Natural killer cell treated with Interleukin-12 subunit alpha and Interleukin-12 subunit beta and Interleukin-15 and Interleukin-18, amount 100 ng/mL, for 72 hours (primary cell): ENCODE measurements around the gene PSAPL1. TPM values are rescaled to one million over a fixed set of nuclear protein-coding genes. Genes with fewer than 3 reads are reported as not detected.
A peak's percentile ranks its signal among the peaks of the same experiment; 100 is the strongest.

ENCODE experiments used
- ATAC-seq, 2 donors: fragments of 150-1000 bp; cut with Tn5 transposase in 1 of 2; sonication (Bioruptor Pico), chemical (Tn5 transposase) in 1 of 2; 2 replicates each; pipeline ENCODE4 v1.10.0; 2021
- DNase-seq: peaks from one replicate; pipeline ENCODE4 v3.0.0; 2022; ENCODE audit warnings: low spot score
- H3K27ac Mint-ChIP-seq, 2 donors: 1 replicate in 1 of 2; 2 replicates in 1 of 2; pipeline ENCODE4 v1.8.0; 2022; ENCODE audit warnings: mixed read lengths in 2 of 2, mild to moderate bottlenecking in 1 of 2, moderate library complexity in 1 of 2
- H3K27me3 Mint-ChIP-seq, 2 donors: 1 replicate in 1 of 2; 2 replicates in 1 of 2; pipeline ENCODE4 v1.8.0; 2022; ENCODE audit warnings: mixed read lengths in 2 of 2
- H3K36me3 Mint-ChIP-seq: one replicate; pipeline ENCODE4 v1.8.0; 2022; ENCODE audit warnings: mixed read lengths
- H3K4me1 Mint-ChIP-seq, 2 donors: 1 replicate in 1 of 2; 2 replicates in 1 of 2; pipeline ENCODE4 v1.8.0; 2022; ENCODE audit warnings: low read depth in 2 of 2, mixed read lengths in 2 of 2, mild to moderate bottlenecking in 1 of 2
- H3K4me3 Mint-ChIP-seq: one replicate; pipeline ENCODE4 v1.8.0; 2022; ENCODE audit warnings: mixed read lengths
- H3K9me3 Mint-ChIP-seq: 2 replicates; pipeline ENCODE4 v1.8.0; 2022; ENCODE audit warnings: mixed read lengths
- total RNA-seq, 2 donors: library from RNA; stranded (reverse); gene quantifications; one replicate each; pipeline ENCODE4 v1.2.3, GENCODE V29; 2022

The PSAPL1 gene
- total RNA-seq, 2 donors from 2014 or later = not detected

DNA sequence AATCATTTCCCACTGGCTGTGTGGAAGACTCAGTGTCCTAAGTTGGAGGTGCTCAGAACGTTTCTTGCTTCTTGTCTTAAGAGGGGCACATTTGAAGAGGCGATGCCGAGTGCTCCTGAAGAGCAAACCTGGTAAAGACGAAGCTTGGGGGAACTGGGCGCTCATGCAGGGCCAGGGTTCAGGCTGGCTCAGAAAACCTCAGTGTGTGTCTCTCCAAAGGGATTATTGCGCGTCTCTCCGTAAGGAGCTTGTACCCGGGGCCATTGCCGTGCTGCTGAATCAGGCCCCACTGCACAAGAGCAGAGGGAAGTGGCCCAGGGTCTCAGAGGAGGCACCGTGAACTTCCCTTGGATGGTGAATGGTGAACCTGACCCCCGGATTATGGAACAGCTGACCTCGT lies 44.4 kb downstream of the PSAPL1 start:
- DNase-seq = peak; percentile 37
- no peak for ATAC-seq
- Mint-ChIP-seq H3K36me3 (no peaks in the 10 kb centered on the region), H3K9me3 (peaks cover 12% of the 10 kb centered on the region), H3K4me1 (no peaks in the 10 kb centered on the region), H3K27me3 (peaks cover 13 to 14% of the 10 kb centered on the region in 2 donors), H3K4me3 (no peak overlapping the region), H3K27ac (no peak overlapping the region)

GRCh38 chr4:7389719-7390118 lies 45.0 kb downstream of the PSAPL1 start:
- peak; percentile 38 for DNase-seq
- no peaks in the 10 kb centered on the region for H3K4me1 Mint-ChIP-seq
- no peak for ATAC-seq

DNA sequence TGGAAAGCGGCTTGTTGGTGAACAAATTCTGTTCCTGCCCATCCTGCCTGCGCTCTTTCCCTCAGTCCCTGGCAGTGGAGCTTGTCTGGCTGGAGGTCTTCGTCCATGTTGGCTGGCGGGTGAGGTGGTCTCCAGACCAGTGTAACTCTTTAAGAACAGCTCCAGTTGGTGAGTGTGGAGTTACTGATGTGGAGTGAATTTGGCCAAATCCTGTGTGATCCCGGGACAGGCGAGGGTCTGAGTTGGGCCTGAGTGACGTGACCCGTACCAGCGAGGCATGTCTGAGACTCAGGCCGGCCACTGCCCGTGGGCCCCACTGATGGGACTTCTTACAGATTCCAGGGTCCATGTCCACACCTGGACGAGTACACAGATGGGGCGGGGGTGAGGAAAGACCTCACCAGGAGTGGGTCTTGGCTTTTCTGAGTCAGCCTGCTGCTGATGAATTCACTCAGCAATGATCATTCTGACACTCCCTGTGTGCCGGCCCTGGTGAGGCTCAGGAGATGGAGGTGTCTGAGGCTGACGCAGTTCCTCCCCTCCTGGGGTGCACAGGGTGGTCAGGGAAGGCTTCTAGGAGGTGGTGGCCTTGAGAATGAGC lies 45.5 kb downstream of the PSAPL1 start:
- Mint-ChIP-seq H3K4me1 (no peaks in the 10 kb centered on the region), H3K9me3 (peaks cover 12% of the 10 kb centered on the region), H3K27ac (no peak overlapping the region), H3K36me3 (no peaks in the 10 kb centered on the region), H3K27me3 (peaks cover 13 to 14% of the 10 kb centered on the region in 2 donors), H3K4me3 (no peak overlapping the region)
- DNase-seq (peak; percentile 26), ATAC-seq (no peak)

More at GRCh38 chr4:7389719-7390118, 45.0 kb downstream of the PSAPL1 start:
- Mint-ChIP-seq H3K27ac (no peak overlapping the region), H3K9me3 (peaks cover 12% of the 10 kb centered on the region), H3K4me3 (no peak overlapping the region), H3K27me3 (peaks cover 13 to 14% of the 10 kb centered on the region in 2 donors), H3K36me3 (no peaks in the 10 kb centered on the region)

- DNase-seq (peak; percentile 23), ATAC-seq (no peak)
- peaks cover 11 to 13% of the 10 kb centered on the region in 2 donors for H3K27me3 Mint-ChIP-seq
- H3K36me3 Mint-ChIP-seq = no peaks in the 10 kb centered on the region
- no peak overlapping the region for H3K27ac Mint-ChIP-seq
- no peaks in the 10 kb centered on the region for H3K4me1 Mint-ChIP-seq
- H3K4me3 Mint-ChIP-seq = no peak overlapping the region
- peaks cover 12% of the 10 kb centered on the region for H3K9me3 Mint-ChIP-seq
These were observed 46.1 kb downstream of the PSAPL1 start for GRCh38 chr4:7388627-7389026.

GRCh38 chr4:7387925-7388324 lies 46.8 kb downstream of the PSAPL1 start:
- no peaks in the 10 kb centered on the region for H3K36me3 Mint-ChIP-seq
- no peak for ATAC-seq
- peaks cover 5 to 11% of the 10 kb centered on the region in 2 donors for H3K27me3 Mint-ChIP-seq
- H3K9me3 Mint-ChIP-seq = peaks cover 12% of the 10 kb centered on the region
- no peaks in the 10 kb centered on the region for H3K4me1 Mint-ChIP-seq
- H3K27ac Mint-ChIP-seq = no peak overlapping the region
- peak; percentile 5 for DNase-seq
- H3K4me3 Mint-ChIP-seq = no peak overlapping the region

DNA sequence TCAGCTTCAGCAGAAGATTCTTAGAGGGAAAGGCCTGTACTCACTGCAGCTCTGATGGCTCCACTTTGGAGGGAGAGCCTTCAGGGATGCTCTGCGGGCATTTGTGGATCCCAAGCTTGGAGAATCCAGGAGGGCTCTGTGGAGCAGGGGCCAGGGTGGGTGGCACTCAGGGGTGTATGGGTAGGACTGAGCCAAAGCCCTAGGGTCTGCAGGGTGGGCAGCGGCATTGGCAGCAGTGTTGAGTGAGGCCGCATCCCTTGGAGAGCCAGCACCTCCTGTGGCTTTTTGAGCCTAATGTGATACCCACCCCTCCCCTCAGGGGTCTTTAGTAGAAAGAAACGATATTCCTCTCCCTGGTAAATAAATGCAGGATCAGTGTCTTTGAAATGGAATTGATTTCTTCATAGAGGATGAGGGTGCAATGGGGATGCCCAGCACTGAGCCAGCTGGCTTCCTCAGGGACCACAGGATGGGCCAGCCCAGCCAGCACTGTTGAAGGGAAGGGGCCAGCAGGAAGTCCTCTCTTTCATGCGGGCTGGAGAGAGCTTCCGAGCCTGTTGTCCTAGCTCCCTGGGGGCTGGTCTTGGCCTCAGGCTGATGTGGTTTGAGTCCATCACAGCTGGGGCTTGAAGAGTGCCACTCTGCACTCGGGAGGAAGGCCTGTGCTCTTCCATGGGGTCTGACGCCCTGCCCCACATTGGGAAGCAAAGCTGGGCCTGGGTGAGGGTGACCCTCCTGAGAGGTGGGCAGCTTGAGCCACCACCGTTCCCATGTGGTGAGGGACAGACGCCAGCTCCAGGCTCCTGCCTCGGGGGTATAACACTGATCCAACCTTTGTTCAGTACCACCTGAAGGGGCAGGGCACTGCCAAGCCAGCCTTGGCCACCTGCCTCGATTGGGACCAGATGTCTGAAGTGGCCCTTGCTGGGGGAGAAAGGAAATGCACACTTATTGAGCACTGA lies 49.5 kb downstream of the PSAPL1 start:
- peak; percentile 60 for DNase-seq
- peaks cover 12% of the 10 kb centered on the region for H3K9me3 Mint-ChIP-seq

DNA sequence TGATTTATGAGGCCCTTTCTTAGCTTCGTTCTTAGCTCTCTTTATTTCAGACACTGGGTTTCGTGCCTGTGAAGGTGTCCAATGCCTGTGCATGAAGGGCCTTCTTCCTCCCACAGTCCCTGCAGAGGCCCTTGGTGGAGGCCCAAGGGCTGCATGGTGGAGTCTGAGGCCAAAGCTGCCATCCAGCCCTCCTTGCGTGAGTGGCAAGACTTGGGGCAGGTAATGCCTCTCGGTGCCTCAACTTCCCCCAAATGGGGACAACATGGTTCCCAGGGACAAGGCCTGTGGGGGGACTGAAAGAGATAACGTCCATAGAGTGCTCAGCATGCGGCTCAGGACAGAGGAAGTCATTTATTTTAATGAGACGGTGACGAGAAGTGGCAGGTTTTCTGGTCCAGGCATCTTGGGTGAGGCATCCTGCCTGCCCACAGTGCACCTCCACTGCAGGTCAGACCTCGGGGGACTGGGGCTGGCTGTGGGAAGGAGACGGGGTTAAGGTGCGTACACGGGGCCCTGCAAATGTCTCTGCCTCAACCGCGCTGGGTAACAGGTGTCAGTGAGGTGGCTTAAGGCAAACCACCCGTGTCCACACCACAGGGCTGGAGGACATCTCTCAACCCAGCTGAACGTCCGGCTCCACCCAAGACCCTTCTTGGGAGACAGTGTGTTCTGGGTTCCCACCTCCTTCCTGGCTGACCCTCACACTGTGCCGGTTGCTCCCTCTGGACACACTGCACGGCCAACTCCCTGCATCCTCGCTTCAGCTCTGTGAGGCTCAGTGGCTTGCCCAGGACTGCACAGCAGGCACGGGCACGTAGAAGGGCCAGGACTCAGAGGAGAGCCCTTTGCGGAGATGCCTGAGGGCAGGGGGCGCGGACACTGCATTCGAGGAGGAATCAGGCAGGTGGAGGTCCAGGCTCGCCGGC lies 50.5 kb downstream of the PSAPL1 start:
- ATAC-seq (peak in 1 of 2 donors; percentile 28), DNase-seq (peak; percentile 29)
- no peak overlapping the region for H3K27ac Mint-ChIP-seq
- H3K27me3 Mint-ChIP-seq = peaks cover 0 to 3% of the 10 kb centered on the region in 2 donors
- no peaks in the 10 kb centered on the region for H3K36me3 Mint-ChIP-seq
- peaks cover 12% of the 10 kb centered on the region for H3K9me3 Mint-ChIP-seq
- no peaks in the 10 kb centered on the region for H3K4me1 Mint-ChIP-seq
- no peak overlapping the region for H3K4me3 Mint-ChIP-seq

More for the DNA sequence above, 49.5 kb downstream of the PSAPL1 start:
- no peaks in the 10 kb centered on the region for H3K4me1 Mint-ChIP-seq
- H3K36me3 Mint-ChIP-seq = no peaks in the 10 kb centered on the region
- peaks cover 2 to 5% of the 10 kb centered on the region in 2 donors for H3K27me3 Mint-ChIP-seq
- peak in 1 of 2 donors; percentile 25 for ATAC-seq
- no peak overlapping the region for H3K27ac Mint-ChIP-seq
- no peak overlapping the region for H3K4me3 Mint-ChIP-seq

GRCh38 chr4:7383266-7383665 lies 51.5 kb downstream of the PSAPL1 start:
- DNase-seq = no peak
- no peak for ATAC-seq
- Mint-ChIP-seq H3K27me3 (peaks cover 0 to 3% of the 10 kb centered on the region in 2 donors), H3K9me3 (peaks cover 12% of the 10 kb centered on the region), H3K36me3 (no peaks in the 10 kb centered on the region), H3K4me3 (no peak overlapping the region), H3K27ac (no peak overlapping the region), H3K4me1 (no peaks in the 10 kb centered on the region)

DNA sequence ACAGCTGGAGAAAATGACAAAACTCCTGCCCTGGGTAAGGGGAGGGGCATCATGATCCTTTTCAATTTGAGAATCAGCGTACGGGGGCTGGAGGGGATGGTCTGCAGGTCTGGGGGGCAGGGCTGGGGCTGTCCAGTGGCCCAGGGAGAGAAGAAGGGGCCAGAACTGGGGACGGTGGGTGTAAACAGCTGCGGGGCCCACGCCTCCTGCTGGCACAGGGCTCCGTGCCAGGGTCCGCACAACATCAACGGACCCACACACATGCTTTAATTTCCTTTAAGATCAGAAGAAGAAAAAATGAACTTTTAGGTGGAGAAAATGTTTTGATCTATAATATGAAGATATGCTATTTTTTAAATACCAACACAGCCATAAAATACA lies 52.1 kb downstream of the PSAPL1 start:
- Mint-ChIP-seq H3K4me1 (peaks cover under 1 to 3% of the 10 kb centered on the region in 2 donors), H3K27ac (no peak overlapping the region), H3K9me3 (peaks cover 9% of the 10 kb centered on the region), H3K36me3 (no peaks in the 10 kb centered on the region), H3K27me3 (peaks cover 5 to 9% of the 10 kb centered on the region in 2 donors), H3K4me3 (no peak overlapping the region)
- no peak for ATAC-seq
- DNase-seq = peak; percentile 10

DNA sequence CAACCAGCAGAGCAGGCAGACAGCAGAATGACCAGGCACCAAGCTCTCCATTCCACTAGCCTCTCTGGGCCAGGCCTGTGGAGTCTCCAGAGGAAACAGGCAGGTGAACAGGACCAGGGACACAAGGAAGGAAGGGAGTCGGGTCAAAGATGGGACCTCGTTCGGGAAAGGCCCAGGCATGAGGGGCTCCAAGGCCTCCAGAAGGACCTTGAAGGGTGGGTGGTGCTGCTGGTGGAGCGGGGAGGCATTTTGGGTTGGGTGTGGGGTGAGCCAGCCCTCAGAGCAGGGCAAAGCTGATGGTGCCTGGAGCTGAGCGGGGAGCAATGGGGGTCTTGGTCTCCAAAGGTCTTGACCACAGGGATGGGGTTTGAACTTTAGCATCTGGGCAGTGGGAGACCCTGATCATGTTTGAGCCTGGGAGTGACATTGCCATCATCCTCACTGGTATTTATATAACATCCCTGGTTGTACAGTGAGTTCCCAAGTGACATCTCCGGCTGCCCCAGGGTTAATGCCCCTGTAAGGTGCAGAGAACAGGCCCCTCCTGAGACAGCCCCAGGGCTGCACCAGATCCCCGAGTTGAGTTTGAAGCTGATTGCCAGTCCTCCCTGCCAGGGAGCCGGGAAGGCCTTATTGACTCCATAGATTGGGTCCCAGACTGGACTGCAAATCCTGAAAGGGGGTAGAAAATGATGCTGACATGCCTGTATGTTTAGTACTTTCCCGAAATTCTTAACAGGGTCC lies 52.7 kb downstream of the PSAPL1 start:
- peaks cover 5 to 10% of the 10 kb centered on the region in 2 donors for H3K27me3 Mint-ChIP-seq
- H3K4me3 Mint-ChIP-seq = no peak overlapping the region
- H3K9me3 Mint-ChIP-seq = peaks cover 5% of the 10 kb centered on the region
- no peak for ATAC-seq
- DNase-seq = peak; percentile 49
- H3K4me1 Mint-ChIP-seq = peaks cover 6 to 8% of the 10 kb centered on the region in 2 donors
- no peak overlapping the region for H3K27ac Mint-ChIP-seq
- H3K36me3 Mint-ChIP-seq = no peaks in the 10 kb centered on the region

DNA sequence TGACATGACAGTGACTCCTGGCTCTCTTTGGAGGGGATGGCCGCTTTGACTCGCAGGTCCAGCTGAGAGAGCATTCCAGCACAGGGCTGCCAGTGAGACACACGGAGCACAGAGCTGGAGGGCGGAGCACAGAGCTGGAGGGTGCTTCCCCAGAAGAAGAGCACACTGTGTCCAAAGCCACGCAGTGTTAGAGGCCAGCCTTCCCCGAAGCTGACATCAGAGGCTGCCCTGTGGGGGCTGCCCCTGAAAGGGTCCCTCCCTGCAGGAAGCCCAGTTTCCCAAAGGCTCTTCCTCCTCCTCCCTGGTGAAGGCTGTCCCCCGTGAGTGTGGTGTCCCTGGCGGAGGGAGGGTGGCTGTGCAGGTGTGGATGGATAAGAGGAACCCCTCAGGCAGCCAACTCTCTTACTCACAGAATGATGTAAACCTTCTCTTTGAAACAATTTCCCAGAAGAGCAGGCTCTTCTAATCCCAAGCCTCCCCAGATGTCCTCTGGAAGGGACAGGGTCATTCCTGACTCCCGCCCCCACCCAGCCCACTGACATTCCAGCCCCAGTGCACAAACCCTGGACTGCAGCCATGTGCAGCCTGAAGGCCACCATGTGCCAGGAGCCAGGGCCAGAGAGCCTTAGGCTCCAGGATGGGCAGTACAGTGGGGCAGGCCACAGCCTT lies 53.4 kb downstream of the PSAPL1 start:
- peaks cover 5 to 10% of the 10 kb centered on the region in 2 donors for H3K27me3 Mint-ChIP-seq
- DNase-seq = peak; percentile 38

More for the DNA sequence above, 53.4 kb downstream of the PSAPL1 start:
- Mint-ChIP-seq H3K27ac (no peak overlapping the region), H3K4me3 (no peak overlapping the region), H3K4me1 (peaks cover 8 to 10% of the 10 kb centered on the region in 2 donors), H3K9me3 (peaks cover 3% of the 10 kb centered on the region), H3K36me3 (no peaks in the 10 kb centered on the region)
- ATAC-seq = no peak
